SJCRH30 (cell line): ENCODE results near the gene NDUFA13. TPM values are rescaled to one million over a fixed set of nuclear protein-coding genes. Genes with fewer than 3 reads are reported as not detected.
A peak's percentile ranks its signal among the peaks of the same experiment; 100 is the strongest.
"Not testable (repeated sequence)": the region's sequence is repeated elsewhere in the genome, so short reads cannot be mapped to it uniquely, and the experiment has no call there.

ENCODE experiments used
- DNase-seq, 2 experiments: peaks; one replicate each; pipeline ENCODE4 v3.0.0-alpha.2; 2015 to 2020
- H3K27ac ChIP-seq: fragments of 250-450 bp; sonication (Bioruptor Pico); 2 replicates; pipeline ENCODE4 v1.5.1; 2020; ENCODE audit warnings: mild to moderate bottlenecking, moderate library complexity
- H3K27me3 ChIP-seq: fragments of 250-450 bp; sonication (Bioruptor Pico); 2 replicates; pipeline ENCODE4 v1.5.1; 2020; ENCODE audit warnings: mild to moderate bottlenecking, moderate library complexity
- H3K36me3 ChIP-seq: fragments of 250-450 bp; sonication (Bioruptor Pico); 2 replicates; pipeline ENCODE4 v1.5.1; 2020; ENCODE audit warnings: mild to moderate bottlenecking, moderate library complexity
- H3K4me1 ChIP-seq: fragments of 250-450 bp; sonication (Bioruptor Pico); 2 replicates; pipeline ENCODE4 v1.5.1; 2020; ENCODE audit warnings: mild to moderate bottlenecking, moderate library complexity
- H3K4me3 ChIP-seq: fragments of 250-450 bp; sonication (Bioruptor Pico); 2 replicates; pipeline ENCODE4 v1.5.1; 2020; ENCODE audit warnings: mild to moderate bottlenecking, moderate library complexity
- H3K9me3 ChIP-seq: fragments of 250-450 bp; sonication (Bioruptor Pico); replicated peaks from 2 replicates; pipeline ENCODE4 v1.5.1; 2020; ENCODE audit warnings: mild to moderate bottlenecking, moderate library complexity
- total RNA-seq: library from RNA; depleted of rRNA; stranded (reverse); fragments of >200 nt; shearing (Covaris generic); gene quantifications from 2 replicates; pipeline ENCODE4 v1.2.3, GENCODE V29; 2014; rRNA removed

Gene NDUFA13
- total RNA-seq, result 158 and 210 TPM in 2 replicates

GRCh38 chr19:19515642-19516519 lies at the start of gene NDUFA13:
TSS of gene NDUFA13 (plus strand) at chr19:19516225. CDS start at chr19:19516239, 14 bp downstream.
- peaks cover 10% of the 10 kb centered on the region for H3K36me3 ChIP-seq
- 0 out of 2 replicates have a peak, but pooled peaks cover 4% of the 10 kb centered on the region for H3K9me3 ChIP-seq
- no peaks in the 10 kb centered on the region for H3K27me3 ChIP-seq
- H3K27ac ChIP-seq, result peak within 1 kb of the TSS; percentile 65
- peak; percentile 92 to 97 for DNase-seq
- no peaks in the 10 kb centered on the region for H3K4me1 ChIP-seq
- H3K4me3 ChIP-seq, result peak within 1 kb of the TSS; percentile 68

- H3K36me3 ChIP-seq, result peaks cover 47% of the 10 kb centered on the region
- peak in 1 of 2 experiments; percentile 39 for DNase-seq
- no peak overlapping the region for H3K27ac ChIP-seq
- H3K4me3 ChIP-seq, result no peak overlapping the region
- peaks cover 19% of the 10 kb centered on the region for H3K9me3 ChIP-seq
- no peaks in the 10 kb centered on the region for H3K27me3 ChIP-seq
- peaks cover 18% of the 10 kb centered on the region for H3K4me1 ChIP-seq
Measured at GRCh38 chr19:19468424-19469050, 47.5 kb upstream of the NDUFA13 start.

GRCh38 chr19:19470579-19470978 lies 45.4 kb upstream of the NDUFA13 start:
- H3K27me3 ChIP-seq, result no peaks in the 10 kb centered on the region
- DNase-seq, result no peak
- H3K27ac ChIP-seq, result no peak overlapping the region
- peaks cover 19% of the 10 kb centered on the region for H3K4me1 ChIP-seq
- H3K9me3 ChIP-seq, result peaks cover 19% of the 10 kb centered on the region
- peaks cover 39% of the 10 kb centered on the region for H3K36me3 ChIP-seq
- H3K4me3 ChIP-seq, result no peak overlapping the region

GRCh38 chr19:19471682-19472081 lies 44.3 kb upstream of the NDUFA13 start:
- H3K9me3 ChIP-seq, result peaks cover 19% of the 10 kb centered on the region
- peaks cover 30% of the 10 kb centered on the region for H3K4me1 ChIP-seq
- no peak for DNase-seq
- no peak overlapping the region for H3K4me3 ChIP-seq
- H3K27me3 ChIP-seq, result no peaks in the 10 kb centered on the region
- no peak overlapping the region for H3K27ac ChIP-seq
- H3K36me3 ChIP-seq, result peaks cover 28% of the 10 kb centered on the region

- Histone ChIP-seq H3K36me3 (peaks cover 24% of the 10 kb centered on the region), H3K9me3 (peaks cover 19% of the 10 kb centered on the region), H3K4me1 (peaks cover 33% of the 10 kb centered on the region)
- not testable (repeated sequence) for DNase-seq, H3K27me3 ChIP-seq, H3K4me3 ChIP-seq, H3K27ac ChIP-seq
Measured at GRCh38 chr19:19472106-19472505, 43.9 kb upstream of the NDUFA13 start.

- H3K4me1 ChIP-seq, result peaks cover 33% of the 10 kb centered on the region
- peak overlapping the region; percentile 12 for H3K4me3 ChIP-seq
- no peaks in the 10 kb centered on the region for H3K9me3 ChIP-seq
- H3K36me3 ChIP-seq, result peaks cover 3% of the 10 kb centered on the region; the same call in 1 of the 2 replicates
- peak overlapping the region; percentile 96 for H3K27ac ChIP-seq
- H3K27me3 ChIP-seq, result no peaks in the 10 kb centered on the region
- peak; percentile 98 for DNase-seq
Measured at GRCh38 chr19:19475015-19475765, 40.8 kb upstream of the NDUFA13 start.

- H3K4me3 ChIP-seq, result peak overlapping the region; percentile 12
- H3K27ac ChIP-seq, result peak overlapping the region; percentile 96
- no peaks in the 10 kb centered on the region for H3K9me3 ChIP-seq
- H3K4me1 ChIP-seq, result peaks cover 33% of the 10 kb centered on the region
- peak; percentile 68 to 81 for DNase-seq
- peaks cover 5% of the 10 kb centered on the region for H3K36me3 ChIP-seq
- no peaks in the 10 kb centered on the region for H3K27me3 ChIP-seq
Measured at GRCh38 chr19:19475849-19476828, 39.9 kb upstream of the NDUFA13 start.

GRCh38 chr19:19477705-19478383 lies 38.2 kb upstream of the NDUFA13 start:
- Histone ChIP-seq H3K27me3 (no peaks in the 10 kb centered on the region), H3K4me3 (no peak overlapping the region), H3K27ac (no peak overlapping the region), H3K9me3 (no peaks in the 10 kb centered on the region), H3K4me1 (peaks cover 33% of the 10 kb centered on the region), H3K36me3 (peaks cover 5% of the 10 kb centered on the region)
- DNase-seq, result no peak

GRCh38 chr19:19480688-19481087 lies 35.3 kb upstream of the NDUFA13 start:
- no peak for DNase-seq
- Histone ChIP-seq H3K9me3 (no peaks in the 10 kb centered on the region), H3K27ac (no peak overlapping the region), H3K4me1 (peaks cover 23% of the 10 kb centered on the region), H3K27me3 (no peaks in the 10 kb centered on the region), H3K4me3 (no peak overlapping the region), H3K36me3 (peaks cover 11% of the 10 kb centered on the region)

GRCh38 chr19:19482809-19483596 lies 33.0 kb upstream of the NDUFA13 start:
- Histone ChIP-seq H3K9me3 (no peaks in the 10 kb centered on the region), H3K4me1 (peaks cover 15% of the 10 kb centered on the region; the same call in 1 of the 2 replicates), H3K27me3 (no peaks in the 10 kb centered on the region), H3K27ac (no peak overlapping the region), H3K4me3 (no peak overlapping the region), H3K36me3 (peaks cover 17% of the 10 kb centered on the region)
- peak in 1 of 2 experiments; percentile 51 for DNase-seq

- Histone ChIP-seq H3K27ac (no peak overlapping the region), H3K4me1 (peaks cover 28% of the 10 kb centered on the region; the same call in 1 of the 2 replicates), H3K9me3 (no peaks in the 10 kb centered on the region), H3K36me3 (peaks cover 12% of the 10 kb centered on the region; the same call in 1 of the 2 replicates), H3K4me3 (no peak overlapping the region), H3K27me3 (no peaks in the 10 kb centered on the region)
- DNase-seq, result peak; percentile 48
Measured at GRCh38 chr19:19485161-19485997, 30.6 kb upstream of the NDUFA13 start.

- Histone ChIP-seq H3K4me3 (no peak overlapping the region), H3K27me3 (no peaks in the 10 kb centered on the region), H3K36me3 (peaks cover 15% of the 10 kb centered on the region), H3K9me3 (no peaks in the 10 kb centered on the region), H3K4me1 (peaks cover 28% of the 10 kb centered on the region; the same call in 1 of the 2 replicates), H3K27ac (no peak overlapping the region)
- DNase-seq, result no peak
Measured at GRCh38 chr19:19485998-19486290, 30.1 kb upstream of the NDUFA13 start.
